K562 (cell line): ENCODE data around the gene DLGAP1. TPM values are rescaled to one million over a fixed set of nuclear protein-coding genes. Genes with fewer than 3 reads are reported as not detected.

ENCODE experiments used
- CEBPB ChIP-seq: fragments of 450-650 bp; IDR thresholded peaks from 2 replicates; pipeline ENCODE4 v1.6.1; 2016; ENCODE audit warnings: missing genetic modification characterization, missing compliant biosample characterization
- LARP7 ChIP-seq: fragments of 450-650 bp; IDR thresholded peaks from 2 replicates; pipeline ENCODE4 v1.6.1; 2016
- MTA3 ChIP-seq: fragments of 450-650 bp; formaldehyde crosslinking; IDR thresholded peaks from 2 replicates; pipeline ENCODE4 v1.6.1; 2017; ENCODE audit warnings: mild to moderate bottlenecking, borderline replicate concordance
- NCOR1 ChIP-seq: fragments of 450-650 bp; IDR thresholded peaks from 2 replicates; pipeline ENCODE4 v1.6.1; 2016; ENCODE audit warnings: mild to moderate bottlenecking, moderate library complexity
- NFE2 ChIP-seq: IDR thresholded peaks from 2 replicates; pipeline ENCODE4 v1.6.1; 2014; ENCODE audit warnings: antibody characterized with exemption, low read depth
- OTX1 ChIP-seq: fragments of 450-650 bp; formaldehyde crosslinking; IDR thresholded peaks from 2 replicates; pipeline ENCODE4 v1.4.0; 2022; ENCODE audit warnings: mild to moderate bottlenecking
- PHF20 ChIP-seq: fragments of 450-650 bp; IDR thresholded peaks from 2 replicates; pipeline ENCODE4 v1.6.1; 2018; ENCODE audit not compliant: partially characterized antibody
- ZNF384 ChIP-seq: IDR thresholded peaks from 2 replicates; pipeline ENCODE4 v1.6.1; 2012; ENCODE audit warnings: low read depth, low read length, improper control_type of control experiment
- polyA plus RNA-seq, 8 experiments: library from polyadenylated mRNA; depleted of rRNA in 4 of 8; stranded (reverse) in 5 of 8; unstranded in 3 of 8; fragments of >200 nt; fragmentation: Nextera tagmentation in 2 of 8; fragmentation: Illumina TruSeq in 1 of 8; extraction: Ambion mirVana in 2 of 8; extraction: Trizol in 1 of 8; gene quantifications; 2 replicates each; pipeline versions ENCODE4 v1.2.1 to v1.2.3, GENCODE V29; 2011 to 2014; ENCODE audit warnings: inconsistent platforms in 1 of 8, missing spikeins in 1 of 8
- total RNA-seq, 7 experiments: library from RNA; depleted of rRNA in 6 of 7; stranded (reverse); fragments of >200 nt in 6 of 7; fragmentation: Illumina TruSeq in 2 of 7; extraction: Trizol in 2 of 7; gene quantifications; 2 replicates each; pipeline versions ENCODE4 v1.2.1 to v1.2.3, GENCODE V29; 2011 to 2021; ENCODE audit warnings: low replicate concordance in 1 of 7
- TF ChIP-seq, protein P1 (sequence below): sonication (generic); formaldehyde crosslinking; IDR thresholded peaks from 2 replicates; pipeline ENCODE4 v1.8.1; 2023; ENCODE audit warnings: missing genetic modification reagents, mild to moderate bottlenecking, borderline replicate concordance
- TF ChIP-seq, protein P2 (sequence below): sonication (generic); formaldehyde crosslinking; IDR thresholded peaks from 2 replicates; pipeline ENCODE4 v1.8.0; 2023; ENCODE audit warnings: mild to moderate bottlenecking, missing genetic modification reagents
- TF ChIP-seq, protein P3 (sequence below): fragments of 450-650 bp; IDR thresholded peaks from 2 replicates; pipeline ENCODE4 v1.6.1; 2016; ENCODE audit warnings: mild to moderate bottlenecking
- TF ChIP-seq, protein P4 (sequence below): fragments of 450-650 bp; IDR thresholded peaks from 2 replicates; pipeline ENCODE4 v1.7.1; 2018; ENCODE audit warnings: mild to moderate bottlenecking, low read depth; ENCODE audit not compliant: partially characterized antibody

DLGAP1 gene
- total and polyA plus RNA-seq, 9 of the 15 experiments (the other 6 are each of a cell fraction or from before 2014, with no cell fraction given): 0.04 to 0.22 (median 0.08) TPM

DNA sequence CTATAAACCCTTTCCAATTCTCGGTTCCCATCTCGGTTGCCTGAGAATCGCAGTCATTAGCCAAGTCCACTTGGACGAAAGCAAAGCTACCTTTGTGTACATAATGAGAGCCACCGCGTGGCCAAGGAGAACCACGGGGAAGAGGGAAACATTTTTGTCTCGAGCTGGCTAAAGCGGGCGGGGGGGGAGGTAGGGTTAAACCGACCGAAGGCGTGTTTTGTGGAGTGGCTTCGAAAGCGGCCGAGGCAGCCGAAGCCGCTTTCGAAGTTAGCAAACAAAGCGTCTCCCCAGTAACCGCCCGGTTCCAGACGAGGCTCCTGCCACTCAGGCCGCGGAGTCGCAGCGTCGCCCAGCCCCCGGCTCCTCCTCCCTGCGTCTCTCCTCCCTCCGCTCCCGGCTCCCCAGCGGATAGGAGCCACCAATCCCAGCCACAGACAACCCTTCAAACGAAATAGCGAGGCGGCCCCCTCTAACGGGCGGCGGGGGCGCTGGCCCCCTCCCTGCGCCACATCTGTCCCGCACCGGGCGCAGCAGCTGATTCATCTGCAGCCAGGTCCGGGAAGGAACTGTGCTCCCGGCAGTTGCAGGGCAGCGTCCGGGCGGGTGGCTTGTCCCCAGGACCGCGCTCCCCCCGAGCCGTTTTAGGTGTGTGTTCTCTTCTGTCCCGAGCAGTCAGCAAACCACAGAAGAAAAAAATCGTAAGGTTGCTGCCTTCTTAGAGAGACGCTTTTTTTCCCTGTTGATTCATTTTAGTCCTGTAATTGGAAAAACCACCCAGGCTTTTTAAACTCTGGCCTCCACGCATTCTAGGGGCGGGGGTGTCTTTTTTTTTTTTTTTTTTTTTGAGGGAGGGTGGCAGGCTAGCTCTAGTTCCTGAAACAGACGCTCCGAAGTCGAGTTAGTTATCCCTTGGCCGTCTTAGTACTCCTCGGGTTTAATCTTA is 1006.9 kb downstream of the DLGAP1 start (continued):
- TF ChIP-seq, protein P1, sequence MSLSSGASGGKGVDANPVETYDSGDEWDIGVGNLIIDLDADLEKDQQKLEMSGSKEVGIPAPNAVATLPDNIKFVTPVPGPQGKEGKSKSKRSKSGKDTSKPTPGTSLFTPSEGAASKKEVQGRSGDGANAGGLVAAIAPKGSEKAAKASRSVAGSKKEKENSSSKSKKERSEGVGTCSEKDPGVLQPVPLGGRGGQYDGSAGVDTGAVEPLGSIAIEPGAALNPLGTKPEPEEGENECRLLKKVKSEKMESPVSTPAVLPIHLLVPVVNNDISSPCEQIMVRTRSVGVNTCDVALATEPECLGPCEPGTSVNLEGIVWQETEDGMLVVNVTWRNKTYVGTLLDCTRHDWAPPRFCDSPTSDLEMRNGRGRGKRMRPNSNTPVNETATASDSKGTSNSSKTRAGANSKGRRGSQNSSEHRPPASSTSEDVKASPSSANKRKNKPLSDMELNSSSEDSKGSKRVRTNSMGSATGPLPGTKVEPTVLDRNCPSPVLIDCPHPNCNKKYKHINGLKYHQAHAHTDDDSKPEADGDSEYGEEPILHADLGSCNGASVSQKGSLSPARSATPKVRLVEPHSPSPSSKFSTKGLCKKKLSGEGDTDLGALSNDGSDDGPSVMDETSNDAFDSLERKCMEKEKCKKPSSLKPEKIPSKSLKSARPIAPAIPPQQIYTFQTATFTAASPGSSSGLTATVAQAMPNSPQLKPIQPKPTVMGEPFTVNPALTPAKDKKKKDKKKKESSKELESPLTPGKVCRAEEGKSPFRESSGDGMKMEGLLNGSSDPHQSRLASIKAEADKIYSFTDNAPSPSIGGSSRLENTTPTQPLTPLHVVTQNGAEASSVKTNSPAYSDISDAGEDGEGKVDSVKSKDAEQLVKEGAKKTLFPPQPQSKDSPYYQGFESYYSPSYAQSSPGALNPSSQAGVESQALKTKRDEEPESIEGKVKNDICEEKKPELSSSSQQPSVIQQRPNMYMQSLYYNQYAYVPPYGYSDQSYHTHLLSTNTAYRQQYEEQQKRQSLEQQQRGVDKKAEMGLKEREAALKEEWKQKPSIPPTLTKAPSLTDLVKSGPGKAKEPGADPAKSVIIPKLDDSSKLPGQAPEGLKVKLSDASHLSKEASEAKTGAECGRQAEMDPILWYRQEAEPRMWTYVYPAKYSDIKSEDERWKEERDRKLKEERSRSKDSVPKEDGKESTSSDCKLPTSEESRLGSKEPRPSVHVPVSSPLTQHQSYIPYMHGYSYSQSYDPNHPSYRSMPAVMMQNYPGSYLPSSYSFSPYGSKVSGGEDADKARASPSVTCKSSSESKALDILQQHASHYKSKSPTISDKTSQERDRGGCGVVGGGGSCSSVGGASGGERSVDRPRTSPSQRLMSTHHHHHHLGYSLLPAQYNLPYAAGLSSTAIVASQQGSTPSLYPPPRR (CRISPR knock-in tag): 0 out of 2 replicates have a peak, but pooled peaks have one; percentile 56
- TF ChIP-seq, protein P2, sequence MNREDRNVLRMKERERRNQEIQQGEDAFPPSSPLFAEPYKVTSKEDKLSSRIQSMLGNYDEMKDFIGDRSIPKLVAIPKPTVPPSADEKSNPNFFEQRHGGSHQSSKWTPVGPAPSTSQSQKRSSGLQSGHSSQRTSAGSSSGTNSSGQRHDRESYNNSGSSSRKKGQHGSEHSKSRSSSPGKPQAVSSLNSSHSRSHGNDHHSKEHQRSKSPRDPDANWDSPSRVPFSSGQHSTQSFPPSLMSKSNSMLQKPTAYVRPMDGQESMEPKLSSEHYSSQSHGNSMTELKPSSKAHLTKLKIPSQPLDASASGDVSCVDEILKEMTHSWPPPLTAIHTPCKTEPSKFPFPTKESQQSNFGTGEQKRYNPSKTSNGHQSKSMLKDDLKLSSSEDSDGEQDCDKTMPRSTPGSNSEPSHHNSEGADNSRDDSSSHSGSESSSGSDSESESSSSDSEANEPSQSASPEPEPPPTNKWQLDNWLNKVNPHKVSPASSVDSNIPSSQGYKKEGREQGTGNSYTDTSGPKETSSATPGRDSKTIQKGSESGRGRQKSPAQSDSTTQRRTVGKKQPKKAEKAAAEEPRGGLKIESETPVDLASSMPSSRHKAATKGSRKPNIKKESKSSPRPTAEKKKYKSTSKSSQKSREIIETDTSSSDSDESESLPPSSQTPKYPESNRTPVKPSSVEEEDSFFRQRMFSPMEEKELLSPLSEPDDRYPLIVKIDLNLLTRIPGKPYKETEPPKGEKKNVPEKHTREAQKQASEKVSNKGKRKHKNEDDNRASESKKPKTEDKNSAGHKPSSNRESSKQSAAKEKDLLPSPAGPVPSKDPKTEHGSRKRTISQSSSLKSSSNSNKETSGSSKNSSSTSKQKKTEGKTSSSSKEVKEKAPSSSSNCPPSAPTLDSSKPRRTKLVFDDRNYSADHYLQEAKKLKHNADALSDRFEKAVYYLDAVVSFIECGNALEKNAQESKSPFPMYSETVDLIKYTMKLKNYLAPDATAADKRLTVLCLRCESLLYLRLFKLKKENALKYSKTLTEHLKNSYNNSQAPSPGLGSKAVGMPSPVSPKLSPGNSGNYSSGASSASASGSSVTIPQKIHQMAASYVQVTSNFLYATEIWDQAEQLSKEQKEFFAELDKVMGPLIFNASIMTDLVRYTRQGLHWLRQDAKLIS (CRISPR knock-in tag): peak; percentile 96
- TF ChIP-seq MTA3 (no peak), PHF20 (no peak), OTX1 (peak; percentile 85; the same call in 1 of the 2 replicates), NFE2 (peak; percentile 71), NCOR1 (no peak), ZNF384 (peak; percentile 89), LARP7 (no peak), CEBPB (tag) (no peak)
- TF ChIP-seq, protein P3, sequence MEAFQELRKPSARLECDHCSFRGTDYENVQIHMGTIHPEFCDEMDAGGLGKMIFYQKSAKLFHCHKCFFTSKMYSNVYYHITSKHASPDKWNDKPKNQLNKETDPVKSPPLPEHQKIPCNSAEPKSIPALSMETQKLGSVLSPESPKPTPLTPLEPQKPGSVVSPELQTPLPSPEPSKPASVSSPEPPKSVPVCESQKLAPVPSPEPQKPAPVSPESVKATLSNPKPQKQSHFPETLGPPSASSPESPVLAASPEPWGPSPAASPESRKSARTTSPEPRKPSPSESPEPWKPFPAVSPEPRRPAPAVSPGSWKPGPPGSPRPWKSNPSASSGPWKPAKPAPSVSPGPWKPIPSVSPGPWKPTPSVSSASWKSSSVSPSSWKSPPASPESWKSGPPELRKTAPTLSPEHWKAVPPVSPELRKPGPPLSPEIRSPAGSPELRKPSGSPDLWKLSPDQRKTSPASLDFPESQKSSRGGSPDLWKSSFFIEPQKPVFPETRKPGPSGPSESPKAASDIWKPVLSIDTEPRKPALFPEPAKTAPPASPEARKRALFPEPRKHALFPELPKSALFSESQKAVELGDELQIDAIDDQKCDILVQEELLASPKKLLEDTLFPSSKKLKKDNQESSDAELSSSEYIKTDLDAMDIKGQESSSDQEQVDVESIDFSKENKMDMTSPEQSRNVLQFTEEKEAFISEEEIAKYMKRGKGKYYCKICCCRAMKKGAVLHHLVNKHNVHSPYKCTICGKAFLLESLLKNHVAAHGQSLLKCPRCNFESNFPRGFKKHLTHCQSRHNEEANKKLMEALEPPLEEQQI: no peak
- TF ChIP-seq, protein P4, sequence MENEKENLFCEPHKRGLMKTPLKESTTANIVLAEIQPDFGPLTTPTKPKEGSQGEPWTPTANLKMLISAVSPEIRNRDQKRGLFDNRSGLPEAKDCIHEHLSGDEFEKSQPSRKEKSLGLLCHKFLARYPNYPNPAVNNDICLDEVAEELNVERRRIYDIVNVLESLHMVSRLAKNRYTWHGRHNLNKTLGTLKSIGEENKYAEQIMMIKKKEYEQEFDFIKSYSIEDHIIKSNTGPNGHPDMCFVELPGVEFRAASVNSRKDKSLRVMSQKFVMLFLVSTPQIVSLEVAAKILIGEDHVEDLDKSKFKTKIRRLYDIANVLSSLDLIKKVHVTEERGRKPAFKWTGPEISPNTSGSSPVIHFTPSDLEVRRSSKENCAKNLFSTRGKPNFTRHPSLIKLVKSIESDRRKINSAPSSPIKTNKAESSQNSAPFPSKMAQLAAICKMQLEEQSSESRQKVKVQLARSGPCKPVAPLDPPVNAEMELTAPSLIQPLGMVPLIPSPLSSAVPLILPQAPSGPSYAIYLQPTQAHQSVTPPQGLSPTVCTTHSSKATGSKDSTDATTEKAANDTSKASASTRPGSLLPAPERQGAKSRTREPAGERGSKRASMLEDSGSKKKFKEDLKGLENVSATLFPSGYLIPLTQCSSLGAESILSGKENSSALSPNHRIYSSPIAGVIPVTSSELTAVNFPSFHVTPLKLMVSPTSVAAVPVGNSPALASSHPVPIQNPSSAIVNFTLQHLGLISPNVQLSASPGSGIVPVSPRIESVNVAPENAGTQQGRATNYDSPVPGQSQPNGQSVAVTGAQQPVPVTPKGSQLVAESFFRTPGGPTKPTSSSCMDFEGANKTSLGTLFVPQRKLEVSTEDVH: no peak
